HG03378 (cell line): ENCODE results near the gene THBS2.
"Not testable (repeated sequence)": the region's sequence is repeated elsewhere in the genome, so short reads cannot be mapped to it uniquely, and the experiment has no call there.

Source experiments
- ATAC-seq: cut with Tn5 transposase; IDR thresholded peaks from one replicate; pipeline ENCODE4 v1.9.1; 2021; ENCODE audit warnings: mild to moderate bottlenecking, moderate library complexity; ENCODE audit not compliant: unreplicated experiment

THBS2 gene

DNA sequence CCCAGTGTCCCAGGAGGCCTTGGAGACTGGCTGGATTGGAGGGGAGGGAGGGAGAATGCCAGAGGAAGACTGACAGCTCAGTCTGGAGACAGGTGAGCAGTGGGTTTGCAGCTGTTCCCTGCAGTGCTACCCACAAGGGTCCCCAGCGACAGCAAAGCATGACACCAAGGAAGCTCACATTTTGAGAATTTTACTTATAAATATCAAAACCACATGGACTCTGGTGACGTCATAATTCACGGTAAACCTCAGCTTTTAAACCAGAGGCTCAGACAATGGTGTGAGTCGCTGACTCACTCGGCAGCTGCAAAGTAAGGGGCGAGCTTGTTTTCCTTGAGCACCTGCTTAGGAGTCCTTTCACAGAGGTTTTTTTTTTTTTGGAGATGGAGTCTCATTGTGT lies 65.2 kb downstream of the THBS2 start:
- no peak for ATAC-seq

- no peak for ATAC-seq
Observed at GRCh38 chr6:169188051-169188470, 65.6 kb downstream of the THBS2 start.

DNA sequence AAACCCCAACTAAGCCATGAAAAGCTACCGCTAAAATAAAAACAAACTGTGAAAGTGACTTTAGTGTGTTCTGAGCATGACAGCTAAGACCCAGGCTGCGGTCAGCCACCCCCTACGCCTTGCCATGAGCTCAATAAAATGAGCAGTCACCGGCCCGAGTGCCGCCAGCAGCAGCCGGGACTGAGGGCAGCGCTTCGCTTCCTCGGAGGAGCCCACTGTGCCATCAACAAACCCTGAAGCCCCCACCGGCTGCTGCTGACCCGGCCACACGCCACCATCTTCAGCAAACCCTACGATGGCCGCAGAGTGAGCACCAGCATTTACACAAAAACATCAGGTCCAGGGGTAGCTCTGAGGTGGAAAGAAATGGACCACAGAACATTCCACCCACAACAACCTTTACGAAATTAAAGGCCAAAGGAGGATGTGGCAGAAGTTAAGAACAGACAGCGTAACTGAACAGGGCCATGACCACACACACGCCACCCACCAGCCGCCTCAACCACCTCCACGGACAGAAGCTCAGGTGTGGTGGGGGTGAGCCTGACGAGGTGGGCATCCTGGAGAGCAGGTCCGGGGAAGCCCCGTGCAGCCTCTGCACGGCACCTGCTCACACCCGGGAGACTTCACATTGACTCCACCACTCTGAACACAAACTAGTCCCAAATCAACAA lies 67.0 kb downstream of the THBS2 start:
- no peak for ATAC-seq

DNA sequence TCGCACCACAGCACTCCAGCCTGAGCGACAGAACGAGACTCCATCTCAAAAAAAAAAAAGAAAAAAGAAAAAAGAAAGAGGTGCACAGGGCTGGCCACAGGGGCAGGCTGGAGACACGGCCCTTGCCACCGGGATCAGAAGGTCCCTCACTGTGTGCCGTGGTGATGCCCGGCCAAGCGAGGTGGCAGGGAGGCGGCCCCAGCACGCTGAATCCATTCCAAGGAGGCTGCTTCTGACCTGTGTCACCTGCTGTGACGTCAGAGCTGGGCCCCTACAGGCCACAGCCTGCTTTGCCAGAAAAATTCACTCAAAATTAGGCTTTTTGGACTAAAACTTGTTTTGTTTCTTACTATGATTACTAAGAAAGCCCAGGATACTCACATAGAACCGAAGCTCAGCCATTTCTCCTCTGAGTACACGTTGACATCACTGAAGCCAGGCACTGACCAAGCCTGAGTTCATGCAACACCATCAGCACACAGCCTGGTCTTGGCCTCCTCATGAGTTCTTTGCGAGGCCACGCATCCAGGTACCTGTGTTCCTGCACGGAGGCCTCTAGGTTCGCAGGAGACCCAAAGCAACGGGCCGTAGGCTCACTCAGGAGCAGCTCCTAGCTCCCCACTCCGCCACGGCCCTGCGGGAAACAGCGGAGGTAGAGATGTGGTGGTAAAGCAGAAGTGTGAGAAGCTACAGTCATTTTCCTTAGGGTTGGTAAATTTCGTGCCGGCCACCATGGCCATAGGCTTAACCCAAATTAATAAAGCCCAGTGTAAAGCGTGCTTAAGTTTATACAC lies 67.8 kb downstream of the THBS2 start:
- ATAC-seq = no peak

GRCh38 chr6:169185011-169185521 lies 68.6 kb downstream of the THBS2 start:
- ATAC-seq = no peak

- no peak for ATAC-seq
Observed at GRCh38 chr6:169184419-169184818, 69.2 kb downstream of the THBS2 start.

DNA sequence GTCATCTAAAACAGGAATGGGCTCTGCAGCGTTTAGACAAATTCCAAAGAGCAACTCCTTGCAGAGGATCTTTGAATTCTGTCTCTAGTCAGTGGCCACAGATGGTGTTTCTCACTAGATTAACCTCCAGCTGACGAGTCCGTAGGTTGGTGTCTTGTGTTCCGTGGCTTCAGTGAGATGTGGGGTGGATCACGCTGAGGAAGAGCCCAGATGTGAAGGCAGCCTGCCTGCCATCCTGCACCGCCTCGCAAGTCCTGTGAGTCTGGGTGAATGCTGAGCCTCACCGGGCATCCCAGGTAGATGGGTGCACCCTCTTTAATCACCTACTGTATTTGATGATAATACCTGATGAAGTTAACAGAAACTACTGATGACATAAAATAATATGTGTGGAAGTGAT lies 70.4 kb downstream of the THBS2 start:
- ATAC-seq = no peak

- ATAC-seq = not testable (repeated sequence)
Observed at GRCh38 chr6:169179831-169180230, 73.8 kb downstream of the THBS2 start.

- ATAC-seq = no peak
Observed at GRCh38 chr6:169177516-169178166, 76.0 kb downstream of the THBS2 start.

GRCh38 chr6:169176361-169176991 lies 77.2 kb downstream of the THBS2 start:
- ATAC-seq = no peak

- ATAC-seq = no peak
Observed at GRCh38 chr6:169175360-169175887, 78.2 kb downstream of the THBS2 start.

DNA sequence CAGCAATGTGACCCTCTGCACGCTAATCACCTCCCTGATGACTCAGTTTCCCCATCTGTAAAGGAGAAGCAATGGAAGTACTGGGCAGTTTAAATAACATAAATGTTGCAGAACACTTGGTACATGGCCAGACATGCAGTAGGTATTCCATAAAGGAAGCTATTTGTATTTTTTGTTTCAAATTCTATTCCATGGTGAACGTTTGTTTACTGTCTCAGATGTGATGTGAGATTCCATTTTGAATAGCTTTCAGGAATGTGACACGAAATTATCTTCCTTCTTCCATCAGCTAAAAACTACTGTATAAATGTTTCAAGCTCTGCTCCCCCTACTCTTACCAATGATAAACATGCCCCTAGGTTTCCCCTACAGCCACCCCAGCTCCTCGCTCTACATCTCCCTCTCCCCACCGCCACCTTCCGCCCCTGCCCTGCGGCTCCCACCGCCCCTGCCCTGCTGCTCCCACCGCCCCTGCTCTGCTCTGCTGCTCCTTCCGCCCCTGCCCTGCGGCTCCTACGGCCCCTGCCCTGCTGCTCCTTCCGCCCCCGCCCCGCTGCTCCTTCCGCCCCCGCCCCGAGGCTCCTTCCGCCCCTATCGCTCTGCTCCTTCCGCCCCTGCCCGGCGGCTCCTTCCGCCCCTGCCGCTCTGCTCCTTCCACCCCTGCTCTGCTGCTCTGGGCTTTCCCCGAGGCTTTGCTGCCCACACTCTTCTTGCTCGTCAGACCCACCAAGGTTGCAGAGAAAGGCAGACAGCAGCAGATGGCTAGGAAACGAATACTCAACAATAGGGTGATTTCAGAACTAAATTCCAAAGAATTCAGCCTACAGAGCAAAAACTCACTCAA lies 78.9 kb downstream of the THBS2 start:
- no peak for ATAC-seq

GRCh38 chr6:169173532-169174268 lies 79.9 kb downstream of the THBS2 start:
- no peak for ATAC-seq

DNA sequence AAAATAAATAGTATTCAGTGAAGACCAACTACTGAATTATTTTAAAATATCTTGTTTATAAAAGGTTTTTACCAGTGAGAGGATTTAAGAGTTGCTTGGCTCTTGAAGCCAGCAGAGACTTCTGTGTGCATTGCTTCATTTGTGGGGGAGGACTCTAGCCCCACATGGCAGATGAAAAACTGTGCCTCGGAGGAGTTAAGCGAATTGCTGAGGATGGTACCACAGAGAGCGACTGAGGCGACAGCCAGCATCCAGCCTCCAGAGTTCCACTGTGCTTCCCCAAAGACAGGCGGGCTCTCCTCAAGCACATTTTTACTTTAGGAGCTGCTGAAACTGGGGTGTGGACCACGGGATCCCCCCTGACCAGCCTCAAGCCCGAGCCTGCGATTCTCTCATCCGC lies 80.7 kb downstream of the THBS2 start:
- no peak for ATAC-seq

DNA sequence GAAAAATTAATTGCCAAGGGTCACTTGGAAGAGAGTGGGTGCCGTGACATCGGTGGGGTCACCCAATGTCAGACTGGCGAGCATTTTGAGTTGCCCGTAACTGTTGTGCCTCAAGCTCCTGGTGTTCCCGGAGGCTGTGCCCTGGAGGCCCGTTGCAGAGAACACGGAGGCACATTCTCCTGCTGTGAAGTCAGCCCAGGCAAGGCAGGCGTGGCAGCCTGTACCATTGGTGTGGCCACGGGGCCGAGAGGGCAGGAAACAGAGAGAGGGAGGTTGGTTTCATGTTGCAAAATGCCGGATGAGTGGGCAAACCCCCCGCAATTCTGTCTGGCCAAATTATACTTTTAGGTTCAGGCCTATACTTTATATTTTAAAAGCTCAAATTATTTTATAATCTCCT lies 81.2 kb downstream of the THBS2 start:
- ATAC-seq = no peak

- ATAC-seq = no peak
Observed at GRCh38 chr6:169171951-169172350, 81.7 kb downstream of the THBS2 start.

GRCh38 chr6:169171016-169171415 lies 82.6 kb downstream of the THBS2 start:
- no peak for ATAC-seq

DNA sequence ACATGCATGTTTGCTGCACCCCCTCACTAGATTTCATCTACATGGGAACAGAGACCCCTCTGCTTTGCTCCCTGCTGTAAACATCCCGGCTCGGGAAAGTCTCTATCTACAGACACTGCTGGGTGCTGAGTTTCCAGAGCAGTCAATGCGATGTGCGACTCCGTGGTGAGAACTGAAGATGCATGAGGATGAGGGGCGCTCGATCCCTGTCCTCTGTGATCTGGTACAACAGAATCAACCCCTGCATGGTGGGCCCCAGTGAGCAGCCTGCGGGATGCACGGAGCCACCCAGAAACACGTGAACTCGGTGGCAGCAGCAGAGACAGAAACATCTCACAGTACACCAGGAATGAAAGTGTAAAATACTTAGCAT lies 83.1 kb downstream of the THBS2 start:
- ATAC-seq = no peak

DNA sequence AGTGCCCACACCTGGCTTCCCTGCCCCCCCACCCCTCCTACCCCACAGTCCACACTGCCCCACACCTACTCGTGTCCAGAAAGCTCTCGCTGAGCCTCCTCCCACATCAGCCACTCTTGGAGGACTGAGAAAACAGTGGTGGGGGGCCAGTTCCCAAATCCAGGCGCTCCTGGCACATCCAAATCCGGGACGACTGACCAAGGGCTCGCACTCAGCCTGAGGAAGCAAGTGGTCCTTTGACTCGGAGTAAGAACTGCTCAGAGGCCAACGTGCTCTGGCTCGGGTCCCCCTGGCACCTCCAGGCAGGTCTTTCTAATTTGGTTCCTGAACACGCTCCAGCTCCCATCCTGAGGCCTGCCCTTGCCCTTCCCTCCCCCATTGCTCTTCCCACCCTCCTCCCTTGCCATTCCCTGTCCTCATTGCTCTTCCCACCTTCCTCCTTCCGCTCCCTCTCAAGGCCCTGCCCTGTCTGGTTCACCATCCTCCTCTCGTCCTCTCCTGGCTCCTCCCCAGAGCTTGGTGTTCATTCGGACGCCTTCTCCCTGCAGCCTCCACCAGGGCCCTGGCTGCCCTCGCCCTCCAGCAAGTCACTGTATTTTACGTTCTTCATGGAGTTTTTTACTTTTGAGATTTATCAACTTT lies 83.6 kb downstream of the THBS2 start:
- ATAC-seq = no peak
